HCT116 (cell line): Measurements from ENCODE around the gene ARHGEF16. TPM values are rescaled to one million over a fixed set of nuclear protein-coding genes. Genes with fewer than 3 reads are reported as not detected.

ENCODE experiments used
- ATAC-seq: fragments of 200-7000 bp; cut with Tn5 transposase; 2 replicates; pipeline ENCODE4 v1.9.1; 2020; ENCODE audit warnings: mild to moderate bottlenecking, moderate library complexity
- BruUV-seq: library from RNA; stranded (reverse); fragments of 400-500 nt; replicated peaks from 2 replicates; lab custom pipeline; 2021; lab: Mats Ljungman, UMichigan
- CTCF ChIA-PET: fragments of 300-600 bp; sonication (Branson Sonifier 250); formaldehyde crosslinking; loops from one replicate; lab custom pipeline; 2021; ENCODE audit warnings: antibody characterized with exemption; lab: Charles Lee
- POLR2A ChIA-PET: fragments of 300-600, 350-600 bp; sonication (Branson Sonifier 250); formaldehyde crosslinking; loops from one replicate; lab custom pipeline; 2021; ENCODE audit warnings: antibody characterized with exemption; lab: Charles Lee
- RAD21 ChIA-PET, 2 experiments: fragments of 300-600 bp; sonication (Branson Sonifier 250); formaldehyde crosslinking; loops; one replicate each; lab custom pipeline; 2023; ENCODE audit warnings: low total read pairs in 2 of 2; ENCODE audit not compliant: uncharacterized antibody in 2 of 2, unreplicated experiment in 2 of 2, low non-redundant PET in 1 of 2; lab: Charles Lee
- DNase-seq: peaks from one replicate; pipeline ENCODE4 v3.0.0-alpha.2; 2010; ENCODE audit warnings: low read depth, low spot score
- H2AFZ ChIP-seq: fragments of 200-600 bp; shearing (Covaris generic), sonication (generic); 2 replicates; pipeline ENCODE4 v1.6.1; 2017; ENCODE audit warnings: low read depth, mixed run types, mixed read lengths, antibody characterized with exemption, low read length; ENCODE audit not compliant: poor library complexity, severe bottlenecking
- H3K27ac ChIP-seq: 2 replicates; pipeline ENCODE4 v1.5.1; 2012; ENCODE audit warnings: low read depth, low read length
- H3K27me3 ChIP-seq: fragments of 200-600 bp; sonication (generic); 2 replicates; pipeline ENCODE4 v1.6.1; 2016; ENCODE audit warnings: mixed run types, low read length, mixed read lengths; ENCODE audit not compliant: insufficient read depth
- H3K36me3 ChIP-seq, 2 experiments: fragments of 200-500 bp in 1 of 2; fragments of 200-600 bp in 1 of 2; sonication (Bioruptor generic) in 1 of 2; sonication (generic) in 1 of 2; 2 replicates each; pipeline versions ENCODE4 v1.5.1 to v1.6.1; 2014 to 2016; ENCODE audit warnings: low read length in 2 of 2, inconsistent platforms in 1 of 2, mixed read lengths in 1 of 2, mixed run types in 1 of 2; ENCODE audit not compliant: insufficient read depth in 2 of 2, control insufficient read depth in 1 of 2
- H3K4me1 ChIP-seq, 2 experiments: fragments of 200-600 bp in 1 of 2; sonication (generic) in 1 of 2; 2 replicates each; pipeline versions ENCODE4 v1.5.1 to v1.6.1; 2012 to 2017; ENCODE audit warnings: low read length in 2 of 2, inconsistent platforms in 1 of 2, mild to moderate bottlenecking in 1 of 2, mixed read lengths in 1 of 2, mixed run types in 1 of 2, moderate library complexity in 1 of 2; ENCODE audit not compliant: insufficient read depth in 2 of 2, control insufficient read depth in 1 of 2
- H3K4me2 ChIP-seq: fragments of 200-600 bp; sonication (generic); 2 replicates; pipeline ENCODE4 v1.6.1; 2017; ENCODE audit warnings: mixed run types, low read length, mixed read lengths
- H3K4me3 ChIP-seq, 2 experiments: fragments of 200-600 bp in 1 of 2; sonication (generic) in 1 of 2; replicated peaks in 1 of 2; 2 replicates each; pipeline ENCODE4 v1.5.1; 2011 to 2016; ENCODE audit warnings: low read length in 2 of 2, control low read depth in 1 of 2, low read depth in 1 of 2, mild to moderate bottlenecking in 1 of 2, mixed read lengths in 1 of 2, mixed run types in 1 of 2
- H3K79me2 ChIP-seq: fragments of 200-600 bp; sonication (generic); 2 replicates; pipeline ENCODE4 v1.6.1; 2017; ENCODE audit warnings: mild to moderate bottlenecking, mixed run types, low read length, moderate library complexity, mixed read lengths; ENCODE audit not compliant: insufficient read depth
- H3K9ac ChIP-seq: fragments of 200-600 bp; sonication (generic); 2 replicates; pipeline ENCODE4 v1.6.1; 2016; ENCODE audit warnings: low read length, mixed read lengths
- H3K9me2 ChIP-seq: fragments of 200-600 bp; sonication (generic), shearing (Covaris generic); 2 replicates; pipeline ENCODE4 v1.6.1; 2017; ENCODE audit warnings: mixed run types, mild to moderate bottlenecking, moderate library complexity; ENCODE audit not compliant: insufficient read depth
- H3K9me3 ChIP-seq, 2 experiments: fragments of 200-500 bp in 1 of 2; fragments of 200-600 bp in 1 of 2; sonication (Bioruptor generic) in 1 of 2; sonication (generic) in 1 of 2; 2 replicates each; pipeline ENCODE4 v1.6.1; 2014 to 2017; ENCODE audit warnings: low read length in 2 of 2, mixed read lengths in 2 of 2, inconsistent platforms in 1 of 2, low read depth in 1 of 2, mild to moderate bottlenecking in 1 of 2, mixed run types in 1 of 2, moderate library complexity in 1 of 2; ENCODE audit not compliant: control insufficient read depth in 1 of 2, insufficient read depth in 1 of 2
- H4K20me1 ChIP-seq: fragments of 200-600 bp; sonication (generic), shearing (Covaris generic); 2 replicates; pipeline ENCODE4 v1.6.1; 2017; ENCODE audit warnings: mixed run types, mild to moderate bottlenecking, moderate library complexity; ENCODE audit not compliant: insufficient read depth
- CBX3 ChIP-seq: IDR thresholded peaks from 2 replicates; pipeline ENCODE4 v1.6.1; 2012; ENCODE audit warnings: low read depth
- ELF1 ChIP-seq: IDR thresholded peaks from 2 replicates; pipeline ENCODE4 v1.6.1; 2012; ENCODE audit warnings: low read depth, borderline replicate concordance
- EZH2 ChIP-seq: fragments of 200-600 bp; sonication (generic); IDR thresholded peaks from 2 replicates; pipeline ENCODE4 v1.6.1; 2017; ENCODE audit warnings: antibody characterized with exemption, mixed run types
- JUND ChIP-seq: IDR thresholded peaks from 2 replicates; pipeline ENCODE4 v1.6.1; 2012
- RAD21 ChIP-seq: IDR thresholded peaks from 2 replicates; pipeline ENCODE4 v1.6.1; 2012; ENCODE audit warnings: low read depth, mild to moderate bottlenecking
- SIN3A ChIP-seq: IDR thresholded peaks from 2 replicates; pipeline ENCODE4 v1.6.1; 2012; ENCODE audit warnings: low read depth
- SP1 ChIP-seq: IDR thresholded peaks from 2 replicates; pipeline ENCODE4 v1.6.1; 2012; ENCODE audit warnings: low read depth
- SRF ChIP-seq: IDR thresholded peaks from 2 replicates; pipeline ENCODE4 v1.6.1; 2012; ENCODE audit warnings: low read depth
- TCF7L2 ChIP-seq: IDR thresholded peaks from 2 replicates; pipeline ENCODE4 v1.7.0; 2011; ENCODE audit warnings: borderline replicate concordance, inconsistent platforms; ENCODE audit not compliant: insufficient read depth, insufficient read length; ENCODE audit errors: extremely low read depth
- YY1 ChIP-seq: IDR thresholded peaks from 2 replicates; pipeline ENCODE4 v1.6.1; 2011; ENCODE audit warnings: low read length, low read depth, moderate library complexity, mild to moderate bottlenecking; ENCODE audit not compliant: insufficient replicate concordance; ENCODE audit errors: extremely low read depth
- ZNF274 ChIP-seq: fragments of 200-500 bp; sonication (Bioruptor generic); IDR thresholded peaks from 2 replicates; pipeline ENCODE4 v1.6.1; 2014; ENCODE audit warnings: mild to moderate bottlenecking, low read depth, low read length, inconsistent platforms
- intact Hi-C: fragments of 100-400 bp; cut with micrococcal nuclease; formaldehyde crosslinking; loops from 2 replicates; pipeline ENCODE4 v1.10.0; 2022
- total RNA-seq: library from RNA; stranded (reverse); gene quantifications from one replicate; pipeline ENCODE4 v1.2.1, GENCODE V29; 2021; ENCODE audit not compliant: unreplicated experiment
- TF ChIP-seq, protein P1 (sequence below): IDR thresholded peaks from 2 replicates; pipeline ENCODE4 v1.6.1; 2012; ENCODE audit warnings: low read depth
- TF ChIP-seq, protein P2 (sequence below), 3 experiments: fragments of 200-600 bp in 1 of 3; sonication (generic) in 1 of 3; IDR thresholded peaks in 2 of 3; conservative IDR thresholded peaks in 1 of 3; 2 replicates each; pipeline ENCODE4 v1.5.1; 2012 to 2017; ENCODE audit warnings: low read depth in 2 of 3, low read length in 2 of 3, antibody characterized with exemption in 1 of 3, borderline replicate concordance in 1 of 3, control low read depth in 1 of 3, mild to moderate bottlenecking in 1 of 3, mixed read lengths in 1 of 3, mixed run types in 1 of 3, moderate library complexity in 1 of 3; ENCODE audit not compliant: insufficient read depth in 1 of 3

ARHGEF16 gene
- total RNA-seq, 1 experiment from 2014 or later: 37.4 TPM

DNA sequence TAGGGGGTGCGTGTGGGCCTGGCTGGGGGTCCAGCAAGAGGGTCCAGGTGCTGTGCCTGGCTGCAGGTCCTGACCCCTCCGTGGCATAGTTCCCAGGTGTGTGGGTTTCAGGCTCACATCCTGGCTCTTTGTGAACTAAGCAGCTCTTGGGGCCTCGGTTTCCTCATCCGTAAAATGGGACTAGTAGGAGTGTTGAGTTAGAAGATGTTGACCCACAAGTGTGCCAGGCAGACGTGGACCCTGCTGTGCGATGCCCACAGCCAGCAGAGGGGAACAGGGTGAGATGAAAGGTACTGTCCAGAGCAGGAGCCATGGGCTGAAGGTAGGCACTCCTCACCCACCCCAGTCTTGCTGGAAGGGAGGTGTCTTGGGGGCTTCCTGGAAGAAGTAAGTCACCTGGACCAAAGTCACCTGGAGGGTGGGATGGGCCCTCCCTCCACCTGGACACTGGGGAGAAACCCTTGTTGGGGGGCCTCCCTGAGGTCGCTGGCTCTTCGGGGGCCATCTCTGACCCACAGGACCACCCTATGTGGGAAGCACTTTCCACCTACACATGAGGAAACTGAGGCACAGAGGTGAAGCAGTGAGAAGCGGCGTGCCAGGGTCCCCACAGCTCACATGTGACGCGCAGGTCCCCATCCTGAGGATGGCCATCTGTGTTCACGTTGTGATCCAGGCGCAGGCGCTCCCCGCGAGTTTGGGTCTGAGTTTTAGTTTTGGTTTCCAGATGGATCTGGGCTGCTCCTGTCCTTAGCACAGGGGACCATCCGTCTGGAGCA is 1.4 kb downstream of the ARHGEF16 start:
- Histone ChIP-seq H3K27ac (peak overlapping the region; percentile 80; the same call in 1 of the 2 replicates), H2AFZ (no peak overlapping the region), H3K4me3 (peak overlapping the region; percentile 63 to 84), H3K27me3 (no peaks in the 10 kb centered on the region), H3K4me1 (peaks cover 28 to 46% of the 10 kb centered on the region in 2 experiments), H3K9me2 (no peaks in the 10 kb centered on the region), H3K36me3 (no peaks in the 10 kb centered on the region), H3K4me2 (peak overlapping the region; percentile 99), H3K9ac (peak overlapping the region; percentile 75), H4K20me1 (no peaks in the 10 kb centered on the region), H3K79me2 (peaks cover 15% of the 10 kb centered on the region), H3K9me3 (no peaks in the 10 kb centered on the region)
- ChIA-PET POLR2A (no interaction called here), RAD21 (no interaction called here), CTCF (no interaction called here)
- TF ChIP-seq CBX3 (no peak), YY1 (no peak), SP1 (no peak), RAD21 (no peak), JUND (no peak), SIN3A (no peak), ZNF274 (no peak), SRF (no peak), EZH2 (no peak), TCF7L2 (no peak), ELF1 (no peak)
- TF ChIP-seq, protein P1, sequence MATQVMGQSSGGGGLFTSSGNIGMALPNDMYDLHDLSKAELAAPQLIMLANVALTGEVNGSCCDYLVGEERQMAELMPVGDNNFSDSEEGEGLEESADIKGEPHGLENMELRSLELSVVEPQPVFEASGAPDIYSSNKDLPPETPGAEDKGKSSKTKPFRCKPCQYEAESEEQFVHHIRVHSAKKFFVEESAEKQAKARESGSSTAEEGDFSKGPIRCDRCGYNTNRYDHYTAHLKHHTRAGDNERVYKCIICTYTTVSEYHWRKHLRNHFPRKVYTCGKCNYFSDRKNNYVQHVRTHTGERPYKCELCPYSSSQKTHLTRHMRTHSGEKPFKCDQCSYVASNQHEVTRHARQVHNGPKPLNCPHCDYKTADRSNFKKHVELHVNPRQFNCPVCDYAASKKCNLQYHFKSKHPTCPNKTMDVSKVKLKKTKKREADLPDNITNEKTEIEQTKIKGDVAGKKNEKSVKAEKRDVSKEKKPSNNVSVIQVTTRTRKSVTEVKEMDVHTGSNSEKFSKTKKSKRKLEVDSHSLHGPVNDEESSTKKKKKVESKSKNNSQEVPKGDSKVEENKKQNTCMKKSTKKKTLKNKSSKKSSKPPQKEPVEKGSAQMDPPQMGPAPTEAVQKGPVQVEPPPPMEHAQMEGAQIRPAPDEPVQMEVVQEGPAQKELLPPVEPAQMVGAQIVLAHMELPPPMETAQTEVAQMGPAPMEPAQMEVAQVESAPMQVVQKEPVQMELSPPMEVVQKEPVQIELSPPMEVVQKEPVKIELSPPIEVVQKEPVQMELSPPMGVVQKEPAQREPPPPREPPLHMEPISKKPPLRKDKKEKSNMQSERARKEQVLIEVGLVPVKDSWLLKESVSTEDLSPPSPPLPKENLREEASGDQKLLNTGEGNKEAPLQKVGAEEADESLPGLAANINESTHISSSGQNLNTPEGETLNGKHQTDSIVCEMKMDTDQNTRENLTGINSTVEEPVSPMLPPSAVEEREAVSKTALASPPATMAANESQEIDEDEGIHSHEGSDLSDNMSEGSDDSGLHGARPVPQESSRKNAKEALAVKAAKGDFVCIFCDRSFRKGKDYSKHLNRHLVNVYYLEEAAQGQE: no peak
- TF ChIP-seq, protein P2, sequence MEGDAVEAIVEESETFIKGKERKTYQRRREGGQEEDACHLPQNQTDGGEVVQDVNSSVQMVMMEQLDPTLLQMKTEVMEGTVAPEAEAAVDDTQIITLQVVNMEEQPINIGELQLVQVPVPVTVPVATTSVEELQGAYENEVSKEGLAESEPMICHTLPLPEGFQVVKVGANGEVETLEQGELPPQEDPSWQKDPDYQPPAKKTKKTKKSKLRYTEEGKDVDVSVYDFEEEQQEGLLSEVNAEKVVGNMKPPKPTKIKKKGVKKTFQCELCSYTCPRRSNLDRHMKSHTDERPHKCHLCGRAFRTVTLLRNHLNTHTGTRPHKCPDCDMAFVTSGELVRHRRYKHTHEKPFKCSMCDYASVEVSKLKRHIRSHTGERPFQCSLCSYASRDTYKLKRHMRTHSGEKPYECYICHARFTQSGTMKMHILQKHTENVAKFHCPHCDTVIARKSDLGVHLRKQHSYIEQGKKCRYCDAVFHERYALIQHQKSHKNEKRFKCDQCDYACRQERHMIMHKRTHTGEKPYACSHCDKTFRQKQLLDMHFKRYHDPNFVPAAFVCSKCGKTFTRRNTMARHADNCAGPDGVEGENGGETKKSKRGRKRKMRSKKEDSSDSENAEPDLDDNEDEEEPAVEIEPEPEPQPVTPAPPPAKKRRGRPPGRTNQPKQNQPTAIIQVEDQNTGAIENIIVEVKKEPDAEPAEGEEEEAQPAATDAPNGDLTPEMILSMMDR (IDR thresholded peaks at IDR 0.05 in 2 of 3, conservative IDR thresholded peaks at IDR 0.05 in 1 of 3; ENCODE audit: borderline replicate concordance in 1 of 3, insufficient read depth in 1 of 3, low read depth in 2 of 3, low read length in 2 of 3): no peak
- ATAC-seq (no peak), DNase-seq (no peak)
- intact Hi-C loops: no loop called here
- no TSS peak for BruUV-seq
